HL-60 (cell line): ENCODE data around the gene GNRHR.

Experiments
- GABPA ChIP-seq: IDR thresholded peaks from 2 replicates; pipeline ENCODE4 v1.6.1; 2012; ENCODE audit warnings: low read depth
- POLR2AphosphoS5 ChIP-seq: IDR thresholded peaks from 2 replicates; pipeline ENCODE4 v1.6.1; 2012; ENCODE audit warnings: low read depth
- SPI1 ChIP-seq: IDR thresholded peaks from 2 replicates; pipeline ENCODE4 v1.6.1; 2012; ENCODE audit warnings: low read depth, mild to moderate bottlenecking, borderline replicate concordance
- TF ChIP-seq, protein P1 (sequence below): IDR thresholded peaks from one replicate; pipeline ENCODE4 v1.5.1; 2011; ENCODE audit warnings: low read length, control low read depth, inconsistent platforms; ENCODE audit not compliant: insufficient read depth
- TF ChIP-seq, protein P2 (sequence below): IDR thresholded peaks from 2 replicates; pipeline ENCODE4 v1.6.1; 2012; ENCODE audit warnings: low read depth; ENCODE audit not compliant: insufficient replicate concordance

DNA sequence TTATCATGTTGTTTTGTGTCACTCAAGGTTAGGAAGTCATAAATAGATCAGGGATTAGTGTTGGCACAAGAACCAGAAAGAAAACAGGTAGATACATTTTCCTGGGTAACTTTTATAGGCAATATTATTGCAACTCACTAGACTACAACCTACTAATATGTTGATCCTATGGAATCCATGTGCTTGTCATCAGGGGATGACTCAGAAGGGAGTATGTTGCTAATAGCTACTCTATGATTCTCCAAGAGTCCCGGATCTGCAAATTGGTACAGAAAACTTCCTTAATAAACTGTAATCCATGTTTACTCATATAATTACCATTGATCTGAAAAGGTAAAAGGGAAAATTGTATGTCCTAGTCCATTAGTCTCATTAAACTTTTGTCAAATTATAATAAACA, 11.7 kb upstream of the GNRHR start:
- TF ChIP-seq, protein P1, sequence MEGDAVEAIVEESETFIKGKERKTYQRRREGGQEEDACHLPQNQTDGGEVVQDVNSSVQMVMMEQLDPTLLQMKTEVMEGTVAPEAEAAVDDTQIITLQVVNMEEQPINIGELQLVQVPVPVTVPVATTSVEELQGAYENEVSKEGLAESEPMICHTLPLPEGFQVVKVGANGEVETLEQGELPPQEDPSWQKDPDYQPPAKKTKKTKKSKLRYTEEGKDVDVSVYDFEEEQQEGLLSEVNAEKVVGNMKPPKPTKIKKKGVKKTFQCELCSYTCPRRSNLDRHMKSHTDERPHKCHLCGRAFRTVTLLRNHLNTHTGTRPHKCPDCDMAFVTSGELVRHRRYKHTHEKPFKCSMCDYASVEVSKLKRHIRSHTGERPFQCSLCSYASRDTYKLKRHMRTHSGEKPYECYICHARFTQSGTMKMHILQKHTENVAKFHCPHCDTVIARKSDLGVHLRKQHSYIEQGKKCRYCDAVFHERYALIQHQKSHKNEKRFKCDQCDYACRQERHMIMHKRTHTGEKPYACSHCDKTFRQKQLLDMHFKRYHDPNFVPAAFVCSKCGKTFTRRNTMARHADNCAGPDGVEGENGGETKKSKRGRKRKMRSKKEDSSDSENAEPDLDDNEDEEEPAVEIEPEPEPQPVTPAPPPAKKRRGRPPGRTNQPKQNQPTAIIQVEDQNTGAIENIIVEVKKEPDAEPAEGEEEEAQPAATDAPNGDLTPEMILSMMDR, result no peak
- TF ChIP-seq POLR2AphosphoS5 (no peak), SPI1 (no peak), GABPA (no peak)
- TF ChIP-seq, protein P2, sequence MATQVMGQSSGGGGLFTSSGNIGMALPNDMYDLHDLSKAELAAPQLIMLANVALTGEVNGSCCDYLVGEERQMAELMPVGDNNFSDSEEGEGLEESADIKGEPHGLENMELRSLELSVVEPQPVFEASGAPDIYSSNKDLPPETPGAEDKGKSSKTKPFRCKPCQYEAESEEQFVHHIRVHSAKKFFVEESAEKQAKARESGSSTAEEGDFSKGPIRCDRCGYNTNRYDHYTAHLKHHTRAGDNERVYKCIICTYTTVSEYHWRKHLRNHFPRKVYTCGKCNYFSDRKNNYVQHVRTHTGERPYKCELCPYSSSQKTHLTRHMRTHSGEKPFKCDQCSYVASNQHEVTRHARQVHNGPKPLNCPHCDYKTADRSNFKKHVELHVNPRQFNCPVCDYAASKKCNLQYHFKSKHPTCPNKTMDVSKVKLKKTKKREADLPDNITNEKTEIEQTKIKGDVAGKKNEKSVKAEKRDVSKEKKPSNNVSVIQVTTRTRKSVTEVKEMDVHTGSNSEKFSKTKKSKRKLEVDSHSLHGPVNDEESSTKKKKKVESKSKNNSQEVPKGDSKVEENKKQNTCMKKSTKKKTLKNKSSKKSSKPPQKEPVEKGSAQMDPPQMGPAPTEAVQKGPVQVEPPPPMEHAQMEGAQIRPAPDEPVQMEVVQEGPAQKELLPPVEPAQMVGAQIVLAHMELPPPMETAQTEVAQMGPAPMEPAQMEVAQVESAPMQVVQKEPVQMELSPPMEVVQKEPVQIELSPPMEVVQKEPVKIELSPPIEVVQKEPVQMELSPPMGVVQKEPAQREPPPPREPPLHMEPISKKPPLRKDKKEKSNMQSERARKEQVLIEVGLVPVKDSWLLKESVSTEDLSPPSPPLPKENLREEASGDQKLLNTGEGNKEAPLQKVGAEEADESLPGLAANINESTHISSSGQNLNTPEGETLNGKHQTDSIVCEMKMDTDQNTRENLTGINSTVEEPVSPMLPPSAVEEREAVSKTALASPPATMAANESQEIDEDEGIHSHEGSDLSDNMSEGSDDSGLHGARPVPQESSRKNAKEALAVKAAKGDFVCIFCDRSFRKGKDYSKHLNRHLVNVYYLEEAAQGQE, result no peak
